Adrenal gland (tissue), 5 donors: ENCODE data around the gene KCND2.

ENCODE experiments used
- POLR2A ChIP-seq, 2 donors: fragments of 450-650 bp; IDR thresholded peaks; one replicate each; pipeline ENCODE4 v1.6.1; 2017; ENCODE audit warnings: antibody characterized with exemption in 2 of 2, mild to moderate bottlenecking in 2 of 2, moderate library complexity in 1 of 2
- TF ChIP-seq, protein P1 (sequence below), 6 experiments: fragments of 450-650 bp in 4 of 6; fragments of 200-600 bp in 2 of 6; sonication (generic) in 1 of 6; IDR thresholded peaks; 1 replicate in 5 of 6; 2 replicates in 1 of 6; pipeline versions ENCODE4 v1.5.1 to v1.8.0; 2016 to 2021; ENCODE audit warnings: antibody characterized with exemption in 6 of 6, mild to moderate bottlenecking in 2 of 6, moderate library complexity in 1 of 6
- donor health status: DM: no; HTN: no; CAD: no.

DNA sequence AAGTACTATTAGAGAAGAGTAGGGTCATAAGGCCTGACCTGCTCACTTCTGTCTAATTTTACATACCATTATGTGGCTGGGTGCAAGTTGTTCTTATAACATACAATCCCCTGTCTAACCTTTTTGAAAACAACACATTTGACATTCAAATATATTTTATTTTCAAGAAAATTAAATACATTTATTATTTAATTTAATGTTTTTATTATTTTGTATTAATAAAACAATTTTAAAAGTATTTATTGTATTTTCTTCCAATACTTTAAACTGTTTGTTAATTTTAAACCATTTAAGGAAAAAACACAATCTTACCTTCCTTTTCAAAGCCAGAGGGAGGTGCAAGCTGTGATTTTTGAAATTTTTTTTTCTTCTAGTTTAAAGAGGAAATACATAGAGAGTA is 232.8 kb downstream of the KCND2 start:
- TF ChIP-seq, protein P1, sequence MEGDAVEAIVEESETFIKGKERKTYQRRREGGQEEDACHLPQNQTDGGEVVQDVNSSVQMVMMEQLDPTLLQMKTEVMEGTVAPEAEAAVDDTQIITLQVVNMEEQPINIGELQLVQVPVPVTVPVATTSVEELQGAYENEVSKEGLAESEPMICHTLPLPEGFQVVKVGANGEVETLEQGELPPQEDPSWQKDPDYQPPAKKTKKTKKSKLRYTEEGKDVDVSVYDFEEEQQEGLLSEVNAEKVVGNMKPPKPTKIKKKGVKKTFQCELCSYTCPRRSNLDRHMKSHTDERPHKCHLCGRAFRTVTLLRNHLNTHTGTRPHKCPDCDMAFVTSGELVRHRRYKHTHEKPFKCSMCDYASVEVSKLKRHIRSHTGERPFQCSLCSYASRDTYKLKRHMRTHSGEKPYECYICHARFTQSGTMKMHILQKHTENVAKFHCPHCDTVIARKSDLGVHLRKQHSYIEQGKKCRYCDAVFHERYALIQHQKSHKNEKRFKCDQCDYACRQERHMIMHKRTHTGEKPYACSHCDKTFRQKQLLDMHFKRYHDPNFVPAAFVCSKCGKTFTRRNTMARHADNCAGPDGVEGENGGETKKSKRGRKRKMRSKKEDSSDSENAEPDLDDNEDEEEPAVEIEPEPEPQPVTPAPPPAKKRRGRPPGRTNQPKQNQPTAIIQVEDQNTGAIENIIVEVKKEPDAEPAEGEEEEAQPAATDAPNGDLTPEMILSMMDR (IDR thresholded peaks at IDR 0.05), result no peak
- no peak for TF ChIP-seq POLR2A (IDR thresholded peaks at IDR 0.05)
